Measurements from ENCODE around the gene SLCO3A1. TPM values are rescaled to one million over a fixed set of nuclear protein-coding genes. Genes with fewer than 3 reads are reported as not detected.
"Not testable (repeated sequence)": the region's sequence is repeated elsewhere in the genome, so short reads cannot be mapped to it uniquely, and the experiment has no call there.

SLCO3A1 gene
- total RNA-seq, 1 donor from 2014 or later = 36.4 TPM

DNA sequence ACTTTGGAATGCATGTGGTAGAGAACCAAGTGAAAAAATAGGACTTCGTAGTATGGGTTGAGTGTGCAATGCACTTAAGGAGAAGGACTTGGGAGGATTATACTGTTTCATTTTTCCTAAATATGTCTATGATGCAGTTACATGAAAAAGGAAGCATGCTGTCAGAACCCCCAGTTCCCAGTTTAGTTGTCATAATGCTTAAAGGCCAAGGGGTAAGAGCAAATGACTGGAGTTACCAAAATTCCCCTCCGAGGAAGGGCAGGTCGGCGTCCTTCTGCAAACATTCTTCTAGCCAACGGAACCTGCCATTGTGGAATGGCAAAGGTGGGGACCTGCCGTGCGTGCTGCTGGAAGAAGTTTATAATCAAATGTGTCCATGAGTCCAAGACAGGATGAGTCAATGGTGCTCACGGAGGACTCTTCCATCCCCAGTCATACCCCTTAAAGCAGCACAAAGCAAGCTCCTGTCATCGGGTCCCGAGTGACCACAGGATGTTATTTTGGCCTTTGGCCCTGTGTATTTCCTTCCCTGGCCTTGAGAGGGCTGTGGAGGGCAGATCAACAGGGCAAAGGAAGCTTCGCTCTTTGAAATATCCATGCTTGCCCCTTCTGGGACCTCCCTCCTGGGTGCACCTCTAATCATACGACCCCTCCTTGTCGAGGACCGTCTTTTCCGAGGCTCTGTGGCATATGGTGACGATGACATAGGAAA lies 93.2 kb downstream of the SLCO3A1 start:
- ATAC-seq (peak; percentile 10), DNase-seq (ENCODE audit: low spot score) (no peak)
- intact Hi-C loops (cut with DNase I) = loop anchor here (10.0 kb wide), 1 partner anchor 92 kb away; the partner anchor contains the start of gene SLCO3A1

DNA sequence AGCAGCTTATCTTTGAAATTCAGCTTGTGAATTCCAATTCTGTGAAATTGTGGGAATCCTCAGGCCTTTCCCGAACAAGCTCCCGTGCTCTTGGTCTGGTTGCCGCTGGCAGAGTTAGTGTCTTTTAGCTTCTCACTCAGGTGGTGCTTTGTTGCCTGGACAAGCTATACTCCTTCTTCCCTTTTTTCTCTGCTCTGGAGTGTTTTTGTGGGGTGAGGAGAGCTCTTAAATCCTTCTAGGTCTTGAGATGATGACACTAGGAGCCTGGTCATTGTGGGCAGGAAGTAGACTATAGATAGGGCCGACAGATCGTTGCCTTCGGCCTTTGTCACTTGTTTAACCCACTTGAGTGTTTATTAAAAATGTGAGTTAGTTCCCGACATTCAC lies 93.8 kb downstream of the SLCO3A1 start:
- ATAC-seq (no peak), DNase-seq (ENCODE audit: low spot score) (no peak)
- intact Hi-C loops (cut with DNase I) = loop anchor here (10.0 kb wide), 1 partner anchor 92 kb away; the partner anchor contains the start of gene SLCO3A1

DNA sequence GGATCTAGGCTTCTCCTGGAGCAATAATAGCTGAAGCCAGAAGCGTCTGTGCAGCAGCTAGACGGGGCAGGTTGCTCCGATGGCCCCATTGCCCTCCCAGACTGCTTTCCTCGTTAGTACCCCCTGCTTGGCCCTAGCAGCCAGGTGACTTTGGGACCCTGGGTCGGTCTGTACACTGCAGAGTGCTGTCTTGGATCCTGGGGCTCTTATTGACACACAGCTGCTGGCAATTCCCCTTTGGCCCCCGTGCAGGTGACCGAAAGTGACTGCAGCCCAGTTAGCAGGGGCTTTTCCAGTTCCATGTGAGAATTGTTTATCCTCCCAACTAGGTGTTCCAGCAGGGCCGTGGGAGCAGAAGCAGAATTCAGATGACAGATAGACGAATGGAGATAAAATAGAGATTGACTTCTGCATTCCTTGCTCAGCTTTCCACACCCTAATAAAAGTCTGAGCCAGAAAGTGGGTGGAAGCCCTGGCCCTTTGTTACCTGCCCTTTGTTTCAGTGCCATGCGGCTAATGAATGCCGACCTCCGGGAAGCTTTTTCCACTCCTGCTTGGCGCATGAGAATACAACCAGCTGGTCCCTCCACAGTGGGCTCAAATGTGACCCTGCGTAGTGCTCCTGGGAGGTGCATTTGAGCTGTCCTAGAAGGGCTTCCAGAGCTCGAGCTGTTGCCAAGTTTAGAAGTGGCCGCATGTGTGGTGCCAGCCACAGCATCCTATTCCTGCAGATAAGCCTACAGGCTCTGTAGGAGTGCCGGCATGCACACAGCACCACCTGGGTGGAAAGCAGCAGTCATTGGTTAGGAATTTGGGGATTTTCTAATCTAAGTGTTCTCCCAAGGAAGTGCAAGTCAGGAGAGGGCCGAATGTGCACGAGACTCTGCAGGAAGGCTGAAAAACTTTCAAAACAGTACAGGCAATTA lies 94.4 kb downstream of the SLCO3A1 start:
- no peak for DNase-seq (ENCODE audit: low spot score)
- intact Hi-C loops (cut with DNase I) = loop anchor here (10.0 kb wide), 1 partner anchor 93 kb away; the partner anchor contains the start of gene SLCO3A1
- no peak for ATAC-seq

DNA sequence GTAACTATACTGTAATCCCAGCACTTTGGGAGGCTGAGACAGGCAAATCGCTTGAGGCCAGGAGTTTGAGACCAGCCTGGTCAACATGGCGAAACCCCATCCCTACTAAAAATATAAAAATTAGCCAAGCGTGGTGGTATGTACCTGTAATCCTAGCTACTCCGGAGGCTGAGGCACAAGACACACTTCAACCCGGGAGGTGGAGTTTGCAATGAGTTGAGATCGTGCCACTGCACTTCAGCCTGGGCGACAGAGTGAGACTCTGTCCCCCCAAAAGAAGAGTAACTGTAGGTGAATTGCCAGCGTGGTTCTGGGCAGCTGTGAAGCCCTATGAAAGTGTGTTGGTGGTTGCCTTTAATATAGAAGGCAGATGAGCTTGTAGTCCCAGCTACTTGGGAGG lies 95.9 kb downstream of the SLCO3A1 start:
- no peak for DNase-seq (ENCODE audit: low spot score)
- ATAC-seq = no peak
- intact Hi-C loops (cut with DNase I) = loop anchor here (10.0 kb wide), 1 partner anchor 95 kb away; the partner anchor contains the start of gene SLCO3A1

- intact Hi-C loops (cut with DNase I) = no loop called here
- DNase-seq (ENCODE audit: low spot score) (no peak), ATAC-seq (no peak)
Observed at GRCh38 chr15:91950054-91950453, 96.5 kb downstream of the SLCO3A1 start.

DNA sequence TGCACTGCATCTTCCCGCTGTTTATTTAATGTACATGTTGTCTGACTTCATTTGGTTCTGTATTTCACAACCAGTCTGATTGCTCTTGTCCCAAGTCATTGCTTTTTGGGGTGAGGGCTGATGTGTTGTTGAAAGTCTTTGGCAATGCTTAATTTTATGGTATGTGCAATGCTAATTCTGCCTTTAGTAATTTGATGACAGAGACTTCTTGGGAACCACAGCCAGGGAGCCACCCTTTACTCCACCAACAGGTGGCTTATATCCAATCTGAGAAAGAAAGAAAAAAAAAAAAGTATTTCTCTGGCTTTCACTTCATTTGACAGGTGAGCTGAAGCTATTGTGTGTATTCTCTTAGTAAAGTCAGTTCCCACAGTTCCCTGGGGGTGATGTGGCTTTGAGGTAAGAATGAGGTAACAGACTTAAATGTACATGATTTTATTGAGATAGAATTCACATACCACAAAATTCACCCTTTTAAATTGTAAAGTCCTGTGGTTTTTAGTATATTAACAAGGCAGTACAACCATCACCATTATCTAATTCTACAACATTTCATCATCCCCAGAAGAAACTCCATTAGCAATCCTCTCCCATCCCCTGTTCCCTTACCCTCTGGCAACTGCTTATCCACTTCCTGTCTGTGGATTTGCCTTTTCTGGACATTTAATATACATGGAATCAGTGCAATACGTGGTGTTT lies 97.3 kb downstream of the SLCO3A1 start:
- intact Hi-C loops (cut with DNase I) = no loop called here
- DNase-seq (ENCODE audit: low spot score) = no peak
- ATAC-seq = no peak

- no peak for ATAC-seq
- no peak for DNase-seq (ENCODE audit: low spot score)
- intact Hi-C loops (cut with DNase I) = no loop called here
Observed at GRCh38 chr15:91952216-91952615, 98.7 kb downstream of the SLCO3A1 start.

- intact Hi-C loops (cut with DNase I) = no loop called here
- DNase-seq (ENCODE audit: low spot score) (no peak), ATAC-seq (no peak)
Observed at GRCh38 chr15:91953432-91953831, 99.9 kb downstream of the SLCO3A1 start.

- ATAC-seq (peak; percentile 36), DNase-seq (ENCODE audit: low spot score) (no peak)
- intact Hi-C loops (cut with DNase I) = no loop called here
Observed at GRCh38 chr15:91954292-91954691, 100.8 kb downstream of the SLCO3A1 start.

DNA sequence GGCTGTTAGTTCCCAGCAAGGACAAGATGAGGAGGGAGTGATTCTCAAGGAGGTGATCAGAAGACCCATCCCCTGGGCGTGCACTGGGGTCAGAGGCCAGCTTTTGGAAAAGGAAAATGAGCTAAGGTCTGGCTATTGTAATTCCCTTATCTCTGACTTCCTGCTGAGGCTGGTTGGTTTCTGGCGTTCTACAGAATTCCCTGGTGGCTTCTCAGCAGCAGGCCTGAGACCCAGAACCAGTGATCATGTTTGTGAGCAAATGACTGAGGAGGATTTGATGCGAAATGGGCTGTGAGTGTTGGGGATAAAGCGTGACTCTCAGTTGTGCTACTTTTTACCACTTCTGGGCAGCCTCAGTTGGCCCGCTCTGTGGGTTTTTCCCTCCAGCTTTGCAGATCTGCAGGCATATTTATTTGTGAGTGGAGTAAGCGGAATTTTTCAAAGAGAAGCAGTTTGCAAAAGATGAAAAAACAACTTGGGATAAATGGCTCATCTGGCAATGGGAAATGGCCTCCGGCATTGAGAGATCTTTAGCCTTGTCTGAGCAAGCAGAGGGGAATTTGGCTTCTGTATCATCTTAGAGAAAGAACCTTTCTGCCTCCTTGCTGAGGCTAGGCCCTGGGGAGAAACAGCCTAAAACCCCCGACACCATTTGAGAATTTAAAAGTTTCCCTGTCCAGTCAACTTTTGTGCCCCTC lies 102.7 kb downstream of the SLCO3A1 start:
- ATAC-seq (peak; percentile 60), DNase-seq (ENCODE audit: low spot score) (no peak)
- intact Hi-C loops (cut with DNase I) = no loop called here

DNA sequence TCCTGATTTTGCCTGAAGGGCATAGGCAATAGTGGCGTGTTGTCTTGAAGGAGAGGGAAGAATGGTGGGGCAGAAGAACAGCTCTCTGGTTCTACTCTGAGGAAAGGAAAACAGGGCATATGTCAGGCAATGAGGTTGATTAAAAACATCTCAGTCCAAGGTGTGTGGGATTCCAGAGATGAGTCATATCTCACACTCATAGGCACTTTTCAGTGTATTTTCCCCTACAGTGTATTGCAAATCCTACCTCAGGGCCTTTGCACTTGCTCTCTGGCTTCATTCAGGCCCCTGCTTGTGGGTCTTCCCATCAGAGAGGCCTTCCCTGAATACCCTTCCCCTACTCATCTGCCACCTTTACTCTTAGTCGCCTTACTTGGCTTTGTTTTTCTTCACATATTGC lies 107.8 kb downstream of the SLCO3A1 start:
- intact Hi-C loops (cut with DNase I) = no loop called here
- no peak for DNase-seq (ENCODE audit: low spot score)
- ATAC-seq = no peak

GRCh38 chr15:91963747-91964146 lies 110.2 kb downstream of the SLCO3A1 start:
- ATAC-seq; DNase-seq (ENCODE audit: low spot score); intact Hi-C loops (cut with DNase I): not testable (repeated sequence)

DNA sequence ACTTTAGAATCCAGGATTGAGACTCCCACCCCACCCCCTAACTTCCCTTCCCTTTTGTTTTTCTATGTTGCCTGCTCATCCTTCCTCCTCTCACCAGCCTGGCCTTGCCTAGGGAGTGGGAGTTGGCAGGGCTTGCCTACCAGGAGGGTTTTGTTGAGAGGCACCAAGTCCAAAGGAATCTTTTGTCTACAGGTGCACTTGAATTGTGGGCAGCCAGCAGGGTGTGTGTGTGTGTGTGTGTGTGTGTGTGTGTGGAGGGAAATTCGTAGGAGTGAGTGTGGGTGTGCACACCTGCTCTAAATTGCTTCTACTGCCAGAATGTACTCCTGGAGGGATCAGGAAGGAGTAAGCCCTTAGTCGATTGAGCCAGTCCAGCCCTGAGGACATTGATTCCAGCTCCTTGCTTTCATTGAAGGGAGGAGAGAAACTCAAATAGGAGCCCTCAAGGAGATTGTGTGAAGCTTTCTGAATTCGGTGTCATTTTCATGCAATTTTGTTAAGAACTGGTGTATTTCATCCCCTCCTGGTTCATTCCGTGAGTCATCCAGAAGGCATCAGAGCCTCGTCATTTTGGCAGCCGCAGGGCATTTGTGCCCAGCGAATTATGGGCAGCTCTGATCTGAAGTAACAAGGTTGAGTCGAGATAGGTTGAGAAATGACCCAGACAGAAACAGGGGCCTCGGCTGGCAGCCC lies 112.1 kb downstream of the SLCO3A1 start:
- no peak for ATAC-seq

DNA sequence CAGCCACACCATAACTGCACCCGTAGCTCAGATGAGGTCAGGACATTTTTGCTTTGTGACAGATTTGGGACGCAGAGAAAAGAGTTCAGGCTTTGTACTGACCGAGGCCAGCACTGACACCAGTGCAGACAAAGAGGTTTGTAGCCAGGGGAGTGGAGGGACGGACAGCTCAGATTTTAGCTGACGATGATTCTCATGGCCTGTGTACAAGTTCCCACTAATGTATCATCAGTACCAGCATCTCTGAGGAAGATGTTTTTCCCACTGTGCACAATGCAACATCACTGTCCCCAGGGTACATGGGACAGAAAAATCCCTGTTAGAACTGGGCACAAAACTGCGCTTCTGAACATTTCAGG lies 112.7 kb downstream of the SLCO3A1 start:
- intact Hi-C loops (cut with DNase I) = no loop called here

More for the DNA sequence above, 112.1 kb downstream of the SLCO3A1 start:
- intact Hi-C loops (cut with DNase I) = no loop called here
- DNase-seq (ENCODE audit: low spot score) = no peak

GRCh38 chr15:91967935-91968606 lies 114.6 kb downstream of the SLCO3A1 start:
- ATAC-seq (no peak), DNase-seq (ENCODE audit: low spot score) (no peak)
- intact Hi-C loops (cut with DNase I) = no loop called here

More for the DNA sequence above, 112.7 kb downstream of the SLCO3A1 start:
- DNase-seq (ENCODE audit: low spot score) (no peak), ATAC-seq (no peak)

- ATAC-seq = no peak
- no peak for DNase-seq (ENCODE audit: low spot score)
- intact Hi-C loops (cut with DNase I) = no loop called here
Observed at GRCh38 chr15:91968610-91969009, 115.1 kb downstream of the SLCO3A1 start.

DNA sequence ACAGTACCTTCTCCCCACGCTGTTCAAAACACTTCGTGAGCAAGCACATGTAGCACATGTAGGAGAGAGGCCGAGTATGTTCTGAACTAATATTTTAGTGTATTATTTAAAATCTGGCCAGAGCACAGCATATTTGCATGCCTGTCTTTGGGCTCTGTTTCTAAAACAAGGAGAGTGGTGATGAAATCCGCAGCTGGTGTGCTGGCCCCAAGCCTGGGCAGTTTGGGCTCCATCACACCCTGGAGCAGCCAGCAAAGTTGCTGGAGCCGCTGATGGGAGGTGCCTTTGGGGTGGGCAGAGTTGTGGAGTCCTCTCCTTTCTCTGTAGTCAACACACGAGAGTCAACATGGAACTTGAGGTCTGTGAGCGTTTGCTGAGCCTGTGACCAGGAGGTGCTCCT lies 116.6 kb downstream of the SLCO3A1 start:
- intact Hi-C loops (cut with DNase I) = no loop called here
- DNase-seq (ENCODE audit: low spot score) (peak; percentile 68), ATAC-seq (peak; percentile 85)

GRCh38 chr15:91973481-91973880 lies 120.0 kb downstream of the SLCO3A1 start:
- intact Hi-C loops (cut with DNase I) = no loop called here
- no peak for DNase-seq (ENCODE audit: low spot score)
- no peak for ATAC-seq
